OCI-LY7 (cell line): Measurements from ENCODE around the gene MMP21. TPM values are rescaled to one million over a fixed set of nuclear protein-coding genes. Genes with fewer than 3 reads are reported as not detected.

Experiments
- BruUV-seq: library from RNA; stranded (reverse); fragments of 400-500 nt; replicated peaks from 2 replicates; lab custom pipeline; 2021; lab: Mats Ljungman, UMichigan
- CTCF ChIA-PET: fragments of 300-600 bp; sonication (Branson Sonifier 250); formaldehyde crosslinking; loops from one replicate; lab custom pipeline; 2022; ENCODE audit warnings: antibody characterized with exemption; ENCODE audit not compliant: unreplicated experiment; lab: Charles Lee
- POLR2A ChIA-PET: fragments of 300-600 bp; sonication (Branson Sonifier 250); formaldehyde crosslinking; loops from one replicate; lab custom pipeline; 2022; ENCODE audit warnings: antibody characterized with exemption; lab: Charles Lee
- DNase-seq: peaks from one replicate; pipeline ENCODE4 v3.0.0-alpha.2; 2015; ENCODE audit warnings: low spot score
- H2AFZ ChIP-seq: fragments of 200-600 bp; sonication (generic), shearing (Covaris generic); 2 replicates; pipeline ENCODE4 v1.6.1; 2014; ENCODE audit warnings: mild to moderate bottlenecking, antibody characterized with exemption, low read length, moderate library complexity
- H3K27ac ChIP-seq: fragments of 200-600 bp; sonication (generic); 2 replicates; pipeline ENCODE4 v1.5.1; 2014; ENCODE audit warnings: mixed run types, low read depth, mild to moderate bottlenecking, moderate library complexity, low read length, inconsistent platforms; ENCODE audit not compliant: poor library complexity, severe bottlenecking
- H3K36me3 ChIP-seq: fragments of 200-600 bp; sonication (generic); 2 replicates; pipeline ENCODE4 v1.6.1; 2014; ENCODE audit warnings: mild to moderate bottlenecking, antibody characterized with exemption, low read length, moderate library complexity, mixed read lengths; ENCODE audit not compliant: insufficient read depth
- H3K4me1 ChIP-seq: fragments of 200-600 bp; sonication (generic); 2 replicates; pipeline ENCODE4 v1.5.1; 2014; ENCODE audit warnings: mild to moderate bottlenecking, low read length; ENCODE audit not compliant: insufficient read depth, poor library complexity, severe bottlenecking
- H3K4me2 ChIP-seq: fragments of 200-600 bp; sonication (generic); 2 replicates; pipeline ENCODE4 v1.6.1; 2014; ENCODE audit warnings: mild to moderate bottlenecking, low read length
- H3K4me3 ChIP-seq: fragments of 200-600 bp; sonication (generic); 2 replicates; pipeline ENCODE4 v1.5.1; 2014; ENCODE audit warnings: mild to moderate bottlenecking, low read depth, low read length; ENCODE audit not compliant: poor library complexity, severe bottlenecking
- H3K79me2 ChIP-seq: fragments of 200-600 bp; sonication (generic); 2 replicates; pipeline ENCODE4 v1.6.1; 2016; ENCODE audit warnings: low read depth, mild to moderate bottlenecking, low read length, moderate library complexity, mixed read lengths; ENCODE audit not compliant: insufficient read depth
- H3K9me2 ChIP-seq: fragments of 200-600 bp; sonication (generic); 2 replicates; pipeline ENCODE4 v1.6.1; 2016; ENCODE audit warnings: mild to moderate bottlenecking, low read length, mixed read lengths; ENCODE audit not compliant: insufficient read depth
- H3K9me3 ChIP-seq: fragments of 200-600 bp; sonication (generic); 2 replicates; pipeline ENCODE4 v1.6.1; 2014; ENCODE audit warnings: mild to moderate bottlenecking, mixed run types, low read length, mixed read lengths
- H4K20me1 ChIP-seq: fragments of 200-600 bp; sonication (generic); 2 replicates; pipeline ENCODE4 v1.6.1; 2014; ENCODE audit warnings: mild to moderate bottlenecking, antibody characterized with exemption, low read length, moderate library complexity, mixed read lengths; ENCODE audit not compliant: insufficient read depth
- EZH2phosphoT487 ChIP-seq: fragments of 200-600 bp; sonication (generic); IDR thresholded peaks from 2 replicates; pipeline ENCODE4 v1.6.1; 2018; ENCODE audit warnings: low read depth, borderline replicate concordance, mild to moderate bottlenecking, mixed run types, antibody characterized with exemption, low read length, moderate library complexity, mixed read lengths
- intact Hi-C: fragments of 100-400 bp; cut with micrococcal nuclease; formaldehyde crosslinking; loops from one replicate; pipeline ENCODE4 v1.10.0; 2022; ENCODE audit not compliant: unreplicated experiment
- total RNA-seq, 2 experiments: library from RNA; depleted of rRNA in 1 of 2; stranded (reverse); fragments of >200 nt in 1 of 2; shearing (Covaris generic) in 1 of 2; gene quantifications; 2 replicates each; pipeline ENCODE4 v1.2.3, GENCODE V29; 2014 to 2022
- TF ChIP-seq, protein P1 (sequence below): fragments of 200-600 bp; sonication (generic); conservative IDR thresholded peaks from 2 replicates; pipeline ENCODE4 v1.5.1; 2014; ENCODE audit warnings: mild to moderate bottlenecking, antibody characterized with exemption, low read length, moderate library complexity, mixed read lengths

MMP21 gene
- total RNA-seq, 2 experiments from 2014 or later: not detected

DNA sequence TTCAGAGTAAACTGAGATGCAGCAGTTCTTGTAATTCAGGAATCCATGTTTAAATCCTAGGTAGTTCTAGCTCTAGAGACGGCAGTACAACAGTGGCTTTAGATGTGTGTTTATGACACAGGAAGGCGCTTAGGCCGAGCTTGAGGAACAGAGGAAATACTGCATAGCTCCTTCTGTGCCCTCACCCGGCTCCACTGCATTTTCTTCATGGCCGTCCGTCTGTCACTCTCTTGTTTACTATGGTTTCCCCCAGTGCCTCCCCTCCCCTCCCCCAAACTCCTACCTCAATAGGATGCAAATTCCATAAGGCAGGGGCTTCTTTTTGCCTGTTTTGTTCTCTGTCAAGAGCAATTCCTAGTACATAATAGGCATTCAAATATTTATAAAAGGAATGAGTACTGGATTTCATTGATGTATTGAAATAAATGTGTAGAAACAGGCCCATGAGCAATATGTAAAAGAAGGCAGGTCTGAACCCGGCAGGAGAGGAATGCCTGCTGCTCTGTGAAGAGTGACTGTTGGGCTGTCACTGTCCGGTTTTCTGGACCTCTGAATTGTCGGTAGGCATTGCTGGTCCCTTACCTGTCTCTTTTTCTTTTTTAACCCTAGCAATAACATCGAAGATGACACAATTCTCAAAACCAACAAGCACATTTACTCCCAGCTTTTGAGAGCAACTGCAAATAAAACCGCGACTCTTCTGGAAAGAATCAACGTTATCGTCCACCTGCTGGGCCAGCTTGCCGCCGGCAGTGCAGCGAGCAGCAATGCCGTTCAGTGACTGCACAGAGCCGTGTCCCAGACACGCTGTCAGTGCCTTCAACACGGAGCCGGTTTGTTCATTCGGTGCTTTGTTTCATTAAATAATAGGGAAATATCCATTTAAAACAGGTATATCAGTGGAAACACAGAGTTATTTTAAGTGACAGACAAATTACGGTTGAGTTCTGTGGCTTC, 12.7 kb downstream of the MMP21 start:
- H3K79me2 ChIP-seq: peaks cover 5% of the 10 kb centered on the region; the same call in 1 of the 2 replicates
- H3K4me3 ChIP-seq: no peak overlapping the region
- no peaks in the 10 kb centered on the region for H3K9me3 ChIP-seq
- H4K20me1 ChIP-seq: no peaks in the 10 kb centered on the region
- POLR2A ChIA-PET: no interaction called here
- no peak overlapping the region for H3K27ac ChIP-seq
- DNase-seq: no peak
- no peak overlapping the region for H2AFZ ChIP-seq
- CTCF ChIA-PET: no interaction called here
- no peaks in the 10 kb centered on the region for H3K4me1 ChIP-seq
- H3K4me2 ChIP-seq: no peak overlapping the region
- H3K36me3 ChIP-seq: peaks cover 99% of the 10 kb centered on the region
- intact Hi-C loops: no loop called here
- no peak for TF ChIP-seq EZH2phosphoT487
- TF ChIP-seq, protein P1, sequence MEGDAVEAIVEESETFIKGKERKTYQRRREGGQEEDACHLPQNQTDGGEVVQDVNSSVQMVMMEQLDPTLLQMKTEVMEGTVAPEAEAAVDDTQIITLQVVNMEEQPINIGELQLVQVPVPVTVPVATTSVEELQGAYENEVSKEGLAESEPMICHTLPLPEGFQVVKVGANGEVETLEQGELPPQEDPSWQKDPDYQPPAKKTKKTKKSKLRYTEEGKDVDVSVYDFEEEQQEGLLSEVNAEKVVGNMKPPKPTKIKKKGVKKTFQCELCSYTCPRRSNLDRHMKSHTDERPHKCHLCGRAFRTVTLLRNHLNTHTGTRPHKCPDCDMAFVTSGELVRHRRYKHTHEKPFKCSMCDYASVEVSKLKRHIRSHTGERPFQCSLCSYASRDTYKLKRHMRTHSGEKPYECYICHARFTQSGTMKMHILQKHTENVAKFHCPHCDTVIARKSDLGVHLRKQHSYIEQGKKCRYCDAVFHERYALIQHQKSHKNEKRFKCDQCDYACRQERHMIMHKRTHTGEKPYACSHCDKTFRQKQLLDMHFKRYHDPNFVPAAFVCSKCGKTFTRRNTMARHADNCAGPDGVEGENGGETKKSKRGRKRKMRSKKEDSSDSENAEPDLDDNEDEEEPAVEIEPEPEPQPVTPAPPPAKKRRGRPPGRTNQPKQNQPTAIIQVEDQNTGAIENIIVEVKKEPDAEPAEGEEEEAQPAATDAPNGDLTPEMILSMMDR: no peak
- no peaks in the 10 kb centered on the region for H3K9me2 ChIP-seq
- no TSS peak for BruUV-seq

DNA sequence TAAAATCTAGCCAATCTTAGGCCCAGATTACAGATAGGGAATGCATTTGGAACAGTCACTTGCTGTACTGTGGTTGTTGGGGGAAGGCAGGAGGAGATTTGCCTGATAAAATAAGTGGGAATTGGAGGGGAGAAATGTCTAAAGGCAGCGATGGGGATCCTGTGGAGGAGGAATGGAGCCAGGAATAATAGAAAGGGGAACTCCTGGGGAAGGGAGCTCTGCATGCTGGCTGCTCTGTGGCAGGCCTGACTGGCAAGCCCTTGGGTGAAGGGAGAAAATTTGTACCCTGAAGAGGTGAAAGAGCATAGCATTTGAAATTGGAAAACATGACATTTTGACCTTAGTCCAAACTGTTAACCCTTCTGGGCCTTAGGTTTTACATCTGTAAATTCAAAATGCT, 13.7 kb downstream of the MMP21 start:
- H3K4me2 ChIP-seq: no peak overlapping the region
- no peaks in the 10 kb centered on the region for H3K9me3 ChIP-seq
- no peaks in the 10 kb centered on the region for H3K9me2 ChIP-seq
- POLR2A ChIA-PET: no interaction called here
- peaks cover 99% of the 10 kb centered on the region for H3K36me3 ChIP-seq
- no peak overlapping the region for H3K27ac ChIP-seq
- no peak overlapping the region for H2AFZ ChIP-seq
- peaks cover 9% of the 10 kb centered on the region; the same call in 1 of the 2 replicates for H3K79me2 ChIP-seq
- 0 out of 2 replicates have a peak, but pooled peaks cover 4% of the 10 kb centered on the region for H4K20me1 ChIP-seq
- H3K4me3 ChIP-seq: no peak overlapping the region
- BruUV-seq: no TSS peak
- DNase-seq: no peak
- no peaks in the 10 kb centered on the region for H3K4me1 ChIP-seq
- intact Hi-C loops: loop anchor here (2.0 kb wide), 1 partner anchor 37 kb away; no protein-coding TSS in a partner anchor
- CTCF ChIA-PET: no interaction called here
- TF ChIP-seq, protein P1: no peak
- TF ChIP-seq EZH2phosphoT487: no peak

DNA sequence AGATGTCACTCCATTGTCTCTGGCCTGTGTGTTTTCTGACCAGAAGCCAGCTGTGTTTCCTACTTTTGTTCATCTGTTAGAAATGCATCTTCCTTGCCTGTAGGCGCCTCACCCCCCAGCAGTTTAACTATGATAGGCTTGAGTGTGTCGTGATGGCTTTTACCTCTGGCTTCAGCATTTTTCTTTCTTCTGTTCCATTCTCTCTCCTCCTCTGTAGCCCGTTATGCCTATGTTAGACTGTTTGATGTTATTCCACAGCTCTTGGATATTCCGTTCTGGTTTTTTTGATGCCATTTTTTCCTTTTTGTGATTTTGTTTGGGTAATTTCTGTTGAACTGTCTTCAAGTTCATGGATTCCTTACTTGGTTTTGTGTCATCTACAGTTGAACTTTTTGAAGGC, 17.9 kb downstream of the MMP21 start:
- Histone ChIP-seq H3K27ac (no peak overlapping the region), H3K4me1 (no peaks in the 10 kb centered on the region), H3K79me2 (peaks cover 18% of the 10 kb centered on the region; the same call in 1 of the 2 replicates), H2AFZ (no peak overlapping the region), H3K4me3 (no peak overlapping the region), H3K9me2 (no peaks in the 10 kb centered on the region), H4K20me1 (peaks cover 19% of the 10 kb centered on the region), H3K9me3 (no peaks in the 10 kb centered on the region), H3K4me2 (no peak overlapping the region), H3K36me3 (peaks cover 99% of the 10 kb centered on the region)
- TF ChIP-seq EZH2phosphoT487: no peak
- TF ChIP-seq, protein P1: no peak
- BruUV-seq: no TSS peak
- ChIA-PET CTCF (no interaction called here), POLR2A (no interaction called here)
- intact Hi-C loops: no loop called here
- DNase-seq: no peak
